Measurements from ENCODE around the gene NECAB2.

- no peak for TF ChIP-seq CTCF (IDR thresholded peaks at IDR 0.05)
- no peak for TF ChIP-seq POLR2A (IDR thresholded peaks at IDR 0.05)
- no peak for TF ChIP-seq POLR2AphosphoS5 (IDR thresholded peaks at IDR 0.05)
These were observed 48.4 kb downstream of the NECAB2 start for GRCh38 chr16:84016477-84016876.
